Measurements from ENCODE around the gene NAXE.

GRCh38 chr1:156643049-156643777, 51.6 kb downstream of the NAXE start:
- no peak for TF ChIP-seq CTCF (IDR thresholded peaks at IDR 0.05)
- TF ChIP-seq EZH2 (IDR thresholded peaks at IDR 0.05): no peak

Data from neural progenitor cell (in vitro differentiated cells).